NCI-H446 treated with DMSO at 0.1 percent for 48 hours (cell line): ENCODE measurements around the gene HES2.
"Not testable (repeated sequence)": the region's sequence is repeated elsewhere in the genome, so short reads cannot be mapped to it uniquely, and the experiment has no call there.

ENCODE experiments used
- DNase-seq: peaks from one replicate; lab custom pipeline; 2025; lab: John Stamatoyannopoulos, UW

HES2 gene

DNA sequence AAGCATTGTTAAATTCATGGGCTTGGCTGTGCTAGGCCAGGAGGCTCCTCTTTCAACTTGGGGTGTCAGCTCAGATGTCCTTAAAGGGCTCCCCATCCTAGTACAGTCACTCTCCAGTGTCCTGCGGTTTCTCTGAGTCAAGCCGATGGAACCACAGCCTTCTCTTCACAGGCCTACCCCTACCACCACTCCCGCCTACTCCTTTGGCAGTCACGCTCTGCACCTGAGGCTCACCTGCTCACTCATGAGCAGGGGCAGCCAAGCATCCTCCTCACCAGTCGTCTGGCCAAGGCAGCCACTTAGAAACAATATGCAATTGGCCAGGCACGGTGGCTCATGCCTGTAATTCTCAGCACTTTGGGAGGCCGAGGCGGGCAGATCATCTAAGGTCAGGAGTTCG, 29.7 kb downstream of the HES2 start:
- no peak for DNase-seq

DNA sequence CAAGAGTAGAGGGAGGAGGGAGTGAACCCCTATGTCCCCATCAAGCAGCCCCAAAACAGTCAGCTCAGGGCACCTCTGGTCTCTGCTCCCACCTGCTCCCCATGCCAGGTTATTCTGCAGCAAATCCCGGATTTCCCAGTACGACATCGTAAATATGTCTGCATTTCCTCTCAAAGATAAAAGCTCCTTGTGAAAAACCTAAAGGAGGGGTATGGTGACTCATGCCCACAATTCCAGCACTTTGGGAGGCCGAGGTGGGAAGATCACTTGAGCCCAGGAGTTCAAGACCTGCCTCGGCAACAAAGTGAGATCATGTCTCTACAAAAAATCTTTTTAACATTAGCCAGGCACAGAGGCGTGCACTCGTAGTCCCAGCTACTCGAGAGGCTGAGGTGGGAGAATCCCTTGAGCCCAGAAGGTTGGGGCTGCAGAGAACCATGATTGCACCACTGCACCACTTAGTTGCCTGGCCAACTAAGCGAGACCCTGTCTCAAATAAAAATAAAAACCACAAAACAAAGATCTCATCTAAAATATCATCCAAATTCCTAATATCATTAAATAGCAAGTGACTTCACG, 33.3 kb downstream of the HES2 start:
- no peak for DNase-seq

DNA sequence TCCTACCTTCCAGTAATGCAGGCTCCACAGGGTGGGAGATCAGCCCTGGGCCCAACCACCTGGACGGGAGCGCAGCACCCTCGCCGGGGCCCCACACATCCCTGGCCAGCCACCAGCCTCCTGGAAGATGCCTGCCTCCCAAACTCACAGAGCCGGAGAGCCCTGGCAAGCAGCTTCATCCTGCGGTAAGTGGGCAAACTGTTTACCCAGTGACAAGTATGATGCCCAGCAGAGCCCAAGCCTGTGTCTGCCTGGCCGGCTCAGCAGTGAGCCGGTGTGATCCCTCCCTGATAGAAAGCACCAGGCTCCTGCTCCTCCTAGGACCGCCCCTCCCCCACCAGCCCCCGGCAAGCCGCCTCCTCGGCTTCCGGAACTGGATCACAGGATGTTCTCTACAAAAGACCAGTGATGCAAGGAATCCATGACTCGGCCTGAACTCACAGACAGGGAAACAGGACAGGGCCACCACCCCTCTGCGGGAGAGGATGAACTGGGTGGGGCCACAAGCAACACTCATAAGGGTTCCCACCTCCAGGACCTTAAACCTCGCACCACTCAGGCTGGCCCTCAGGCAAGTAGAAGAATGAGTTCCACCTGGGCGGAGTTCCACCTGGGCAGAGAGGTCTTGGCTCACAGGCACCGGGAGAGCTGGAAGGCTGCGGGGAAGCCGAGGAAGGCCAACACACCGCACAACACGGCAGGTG, 34.1 kb downstream of the HES2 start:
- DNase-seq, result no peak

DNA sequence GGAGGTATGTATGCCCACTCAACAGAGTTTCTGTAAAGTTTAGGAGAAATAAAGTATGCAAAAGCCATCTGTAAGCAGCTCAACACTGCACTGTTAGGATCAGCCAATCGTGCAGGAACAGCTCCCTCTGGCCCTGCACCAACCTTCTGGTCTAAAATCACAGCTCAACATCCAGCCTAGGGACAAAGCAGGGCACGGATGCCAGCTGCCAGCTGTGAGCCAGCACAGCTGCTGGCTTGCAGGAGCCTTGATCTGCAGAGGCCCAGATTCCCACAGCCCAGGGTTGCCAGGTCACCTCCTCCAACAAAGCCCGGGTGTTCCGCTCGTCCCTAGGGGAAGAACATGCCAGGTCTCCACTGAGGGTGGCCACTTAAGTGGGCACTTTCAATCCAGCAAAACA, 34.8 kb downstream of the HES2 start:
- DNase-seq, result peak; percentile 46

DNA sequence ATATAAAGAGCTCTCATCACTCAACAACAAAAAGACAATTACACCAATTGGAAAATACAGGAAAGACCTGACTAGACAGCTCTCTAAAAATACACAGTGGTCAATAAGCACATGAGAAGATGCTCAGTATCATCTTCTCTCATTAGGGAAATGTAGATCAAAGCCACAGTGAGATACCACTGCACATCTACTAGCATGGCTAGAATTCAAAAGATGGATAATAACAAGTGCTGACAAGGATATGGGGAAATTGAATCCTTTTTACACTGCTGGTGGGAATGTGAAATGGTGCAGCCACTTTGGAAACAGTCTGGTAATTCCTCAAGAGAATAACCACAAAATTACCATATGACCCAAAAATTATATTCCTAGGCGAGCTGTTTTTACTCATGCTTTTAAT, 35.6 kb downstream of the HES2 start:
- no peak for DNase-seq

DNA sequence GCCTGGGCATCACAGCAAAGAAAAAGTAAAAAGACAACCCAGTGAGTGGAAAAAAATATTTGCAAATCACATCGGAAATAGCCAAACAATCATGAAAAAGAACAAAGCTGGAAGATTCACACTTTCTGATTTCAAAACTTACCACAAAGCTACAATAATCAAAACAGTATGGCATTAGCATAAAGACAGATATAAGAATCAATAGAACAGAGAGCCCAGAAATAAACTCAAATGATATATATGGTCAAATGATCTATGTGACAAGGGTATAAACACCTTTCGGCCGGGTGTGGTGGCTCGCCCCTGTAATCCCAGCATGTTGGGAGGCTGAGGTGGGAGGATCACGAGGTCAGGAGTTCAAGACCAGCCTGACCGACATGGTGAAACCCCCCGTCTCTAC, 39.7 kb downstream of the HES2 start:
- no peak for DNase-seq

DNA sequence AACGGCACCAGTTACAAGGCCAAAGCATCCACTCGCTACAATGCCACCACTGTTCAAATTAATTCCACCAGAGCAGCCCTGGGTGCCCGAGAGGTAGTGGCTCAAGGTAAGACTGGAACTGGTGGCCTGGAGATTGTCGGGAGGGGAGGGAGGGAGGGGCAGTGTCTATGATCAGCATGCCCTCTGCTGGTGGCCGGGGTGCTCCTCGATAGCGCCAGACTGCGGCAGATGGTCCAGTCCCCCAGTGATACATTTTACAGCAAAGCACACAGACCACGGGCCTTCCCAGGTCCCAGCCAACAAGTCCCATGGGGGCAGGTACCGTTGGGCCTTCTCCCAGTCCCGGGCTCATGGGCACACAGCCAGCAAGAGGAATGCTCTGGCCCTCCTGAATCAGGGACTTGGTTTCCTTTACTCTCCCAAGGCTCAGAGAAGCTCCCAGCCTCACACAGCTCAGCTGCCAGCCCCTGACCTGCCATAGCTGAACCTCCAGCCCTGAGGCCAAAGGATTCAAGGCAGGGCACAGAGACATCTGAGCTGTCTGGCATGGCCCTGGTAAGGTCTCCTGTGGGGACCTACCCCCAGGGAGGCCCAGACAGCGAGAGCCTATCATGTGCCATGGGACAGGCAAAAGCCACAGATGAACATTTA, 41.5 kb downstream of the HES2 start:
- DNase-seq, result peak; percentile 5

DNA sequence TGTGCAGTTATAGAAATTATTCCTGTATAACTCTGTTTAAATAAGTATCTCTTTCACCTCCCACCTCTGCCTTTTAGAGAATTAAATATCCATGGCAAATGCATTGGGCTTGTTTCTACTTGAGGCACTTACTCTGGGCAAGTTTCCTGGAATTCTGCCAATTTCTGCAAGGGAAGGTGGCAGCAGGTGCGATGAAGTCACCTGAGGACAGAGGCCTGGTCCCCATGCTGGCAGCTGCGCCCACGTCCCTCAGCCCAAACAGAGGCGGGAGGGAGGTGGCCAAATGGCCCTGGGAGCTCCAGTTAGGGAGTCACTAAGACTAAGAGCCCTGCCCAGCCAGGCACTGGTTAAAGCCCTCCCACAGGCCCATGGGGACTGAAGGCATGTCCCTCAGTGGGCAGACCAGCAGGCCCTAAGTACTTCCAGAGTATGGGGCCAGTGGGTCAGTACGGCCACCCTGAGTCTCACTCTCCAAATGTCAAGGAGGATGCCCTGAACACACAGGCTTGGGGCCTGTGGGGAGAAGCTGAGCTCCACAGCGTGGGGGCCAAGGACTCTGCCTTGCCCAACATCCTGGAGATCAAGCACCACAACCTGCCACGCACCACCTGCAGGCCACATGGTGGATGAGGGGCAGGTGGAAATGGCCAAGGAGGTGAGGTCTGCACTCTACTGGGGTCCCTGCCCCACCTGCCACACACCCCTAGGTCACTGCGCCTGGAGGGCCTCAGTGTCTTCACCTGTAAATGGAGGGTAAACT, 45.6 kb downstream of the HES2 start:
- DNase-seq, result no peak

DNA sequence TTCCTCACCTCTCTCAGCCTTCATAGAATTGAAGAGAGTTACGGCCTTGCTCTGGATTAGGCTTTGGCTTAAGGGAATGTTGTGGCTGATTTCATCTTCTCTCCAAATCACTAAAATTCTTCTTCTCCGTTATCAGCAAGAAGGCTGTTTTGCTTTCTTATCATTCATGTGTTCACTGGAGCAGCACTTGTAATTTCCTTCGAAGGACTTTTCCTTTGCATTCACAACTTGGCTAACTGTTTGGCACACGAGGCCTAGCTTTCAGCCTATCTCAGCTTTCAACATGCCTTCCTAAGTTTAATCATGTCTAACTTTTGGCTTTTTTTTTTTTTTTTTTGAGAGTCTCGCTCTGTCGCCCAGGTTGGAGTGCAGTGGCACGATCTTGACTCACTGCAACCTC, 47.5 kb downstream of the HES2 start:
- DNase-seq, result not testable (repeated sequence)

DNA sequence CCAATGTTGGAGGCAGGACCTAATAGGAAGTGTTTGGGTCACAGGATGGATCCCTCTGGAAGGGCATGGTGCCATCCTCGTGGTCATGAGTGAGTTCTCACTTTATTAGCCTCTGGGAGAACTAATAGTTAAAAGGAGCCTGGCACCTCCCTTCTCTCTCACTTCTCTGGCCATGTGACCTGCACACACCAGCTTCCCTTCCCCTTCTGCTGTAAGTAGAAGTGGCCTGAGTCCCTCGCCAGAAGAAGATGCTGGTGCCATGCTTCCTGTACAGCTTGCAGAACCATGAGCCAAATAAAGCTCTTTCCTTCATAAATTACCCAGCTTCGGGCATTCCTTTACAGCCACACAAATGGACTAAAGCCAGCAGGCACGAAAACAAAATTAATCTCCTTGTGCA, 49.7 kb downstream of the HES2 start:
- no peak for DNase-seq

DNA sequence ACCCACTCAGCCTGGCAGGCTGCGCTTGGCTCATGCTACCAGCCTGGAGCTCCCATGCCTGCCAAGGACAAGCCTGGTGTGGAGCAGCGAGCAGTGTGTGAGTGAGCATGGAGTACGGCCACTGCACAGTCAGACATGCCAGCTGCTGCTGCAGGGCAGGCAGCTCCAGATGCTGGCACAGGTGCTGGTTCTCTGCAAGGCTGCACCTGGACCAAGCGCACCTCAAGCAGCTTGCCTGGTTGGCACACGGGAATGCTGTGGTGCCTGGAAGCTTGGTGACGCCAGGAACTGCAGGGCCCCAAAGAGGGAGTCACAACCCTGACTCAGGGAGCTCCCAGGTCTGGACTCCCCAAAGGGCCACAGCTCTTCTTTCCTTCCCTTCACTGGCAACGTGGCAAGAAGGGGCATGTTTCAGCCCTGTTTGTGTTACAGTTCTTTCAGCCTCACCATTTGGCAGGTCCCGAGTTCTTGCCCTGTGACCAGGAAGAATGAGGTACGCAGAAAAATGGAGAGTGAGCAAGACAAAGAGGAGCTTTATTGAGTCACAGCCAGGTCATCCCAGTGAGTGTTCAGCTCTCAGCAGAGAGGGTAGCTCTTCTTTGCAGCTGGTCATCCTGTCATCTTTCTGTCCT, 52.2 kb downstream of the HES2 start:
- DNase-seq, result peak; percentile 36

DNA sequence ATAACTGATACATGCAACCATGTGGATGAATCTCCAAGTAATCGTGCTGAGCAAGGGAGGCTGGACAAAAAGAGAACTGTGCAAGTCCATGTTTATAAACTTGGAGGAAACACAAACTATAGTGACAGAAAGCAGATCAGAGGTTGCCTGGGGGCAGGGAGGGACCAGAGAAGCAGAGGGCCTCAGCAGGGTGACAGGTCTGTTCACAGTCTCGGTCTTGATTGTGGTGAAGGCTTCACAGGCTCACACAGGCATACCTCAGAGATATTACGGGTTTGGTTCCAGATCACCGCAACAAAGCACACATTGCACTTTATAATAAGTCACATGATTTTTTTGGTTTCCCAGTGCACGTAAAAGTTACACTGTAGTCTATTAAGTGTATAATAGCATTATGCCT, 54.7 kb downstream of the HES2 start:
- no peak for DNase-seq

DNA sequence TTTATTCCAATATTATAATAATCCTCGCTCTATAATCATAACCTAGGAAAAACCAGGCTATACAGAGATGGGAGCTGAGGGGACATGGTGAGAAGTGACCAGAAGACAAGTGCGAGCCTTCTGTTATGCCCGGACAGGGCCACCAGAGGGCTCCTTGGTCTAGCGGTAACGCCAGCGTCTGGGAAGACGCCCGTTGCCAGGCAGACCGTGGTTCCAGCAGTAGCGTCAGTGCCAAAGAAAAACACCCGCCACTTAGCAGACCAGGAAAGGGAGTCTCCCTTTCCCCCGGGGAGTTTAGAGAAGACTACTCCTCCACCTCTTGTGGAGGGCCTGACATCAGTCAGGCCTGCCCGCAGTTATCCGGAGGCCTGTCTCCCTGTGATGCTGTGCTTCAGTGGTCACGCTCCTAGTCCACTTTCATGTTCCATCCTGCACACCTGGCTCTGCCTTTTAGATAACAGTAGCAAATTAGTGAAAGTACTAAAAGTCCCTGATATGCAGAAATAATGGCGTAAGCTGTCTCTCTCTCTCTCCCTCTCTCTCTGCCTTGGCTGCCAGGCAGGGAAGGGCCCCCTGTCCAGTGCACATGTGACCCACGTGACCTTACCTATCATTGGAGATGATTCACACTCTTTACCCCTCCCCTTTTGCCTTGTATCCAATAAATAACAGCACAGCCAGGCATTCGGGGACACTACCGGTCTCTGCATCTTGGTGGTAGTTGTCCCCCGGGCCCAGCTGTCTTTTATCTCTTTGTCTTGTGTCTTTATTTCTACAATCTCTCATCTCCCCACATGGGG, 56.4 kb downstream of the HES2 start:
- DNase-seq, result peak; percentile 45
